Psoas muscle (tissue), 8 donors: ENCODE results near the gene KIAA1614. TPM values are rescaled to one million over a fixed set of nuclear protein-coding genes. Genes with fewer than 3 reads are reported as not detected.
A peak's percentile ranks its signal among the peaks of the same experiment; 100 is the strongest.
"Not testable (repeated sequence)": the region's sequence is repeated elsewhere in the genome, so short reads cannot be mapped to it uniquely, and the experiment has no call there.

Experiments used
- ATAC-seq, 4 donors: fragments of 200-7000 bp; cut with Tn5 transposase; one replicate each; pipeline ENCODE4 v1.9.1; 2020; ENCODE audit warnings: moderate library complexity in 3 of 4, mild to moderate bottlenecking in 2 of 4
- DNase-seq, 2 donors: peaks; one replicate each; pipeline ENCODE4 v3.0.0-alpha.2; 2020
- H3K27ac ChIP-seq: fragments of 200-600 bp; one replicate; pipeline ENCODE4 v1.8.0; 2022
- H3K27me3 ChIP-seq, 3 donors: fragments of 200-600 bp in 1 of 3; one replicate each; pipeline versions ENCODE4 v1.6.1 to v1.8.0; 2013 to 2022; ENCODE audit warnings: low read length in 2 of 3, mild to moderate bottlenecking in 2 of 3, moderate library complexity in 1 of 3; ENCODE audit not compliant: insufficient read depth in 3 of 3
- H3K36me3 ChIP-seq, 2 donors: fragments of 200-600 bp in 1 of 2; one replicate each; pipeline versions ENCODE4 v1.6.1 to v1.8.0; 2013 to 2022; ENCODE audit warnings: low read depth in 1 of 2, mild to moderate bottlenecking in 1 of 2, moderate library complexity in 1 of 2; ENCODE audit not compliant: insufficient read depth in 1 of 2
- H3K4me1 ChIP-seq: fragments of 200-600 bp; one replicate; pipeline ENCODE4 v1.8.0; 2022
- H3K4me3 ChIP-seq: fragments of 200-600 bp; one replicate; pipeline ENCODE4 v1.8.0; 2022; ENCODE audit warnings: mild to moderate bottlenecking
- H3K9me3 ChIP-seq: fragments of 200-600 bp; one replicate; pipeline ENCODE4 v1.8.0; 2022
- CTCF ChIP-seq: fragments of 200-600 bp; IDR thresholded peaks from one replicate; pipeline ENCODE4 v1.8.0; 2022; ENCODE audit warnings: antibody characterized with exemption
- WGBS, 3 donors: extraction: QIAGEN DNeasy Blood & Tissue Kit; methylation state at CpG; one replicate each; pipeline versions ENCODE4 v1.1.6 to v1.1.7; 2013; 5-methylcytosine and 5-hydroxymethylcytosine counted together
- intact Hi-C, 2 donors: fragments of 100-400 bp; cut with DNase I; formaldehyde crosslinking; loops; one replicate each; pipeline versions ENCODE4 v1.11.0 to v1.14.2; 2022
- polyA plus RNA-seq, 3 donors: library from polyadenylated mRNA; stranded (reverse); fragments of 200-250 nt; gene quantifications; one replicate each; pipeline ENCODE4 v1.2.3, GENCODE V29; 2013
- total RNA-seq, 4 donors: library from RNA; stranded (reverse); fragmentation: NEBNext Ultra II Directional in 2 of 4; extraction: Animal tissue kit (Norgen Biotek cat#: 25700) in 2 of 4; gene quantifications; one replicate each; pipeline versions ENCODE4 v1.2.1 to v1.2.4, GENCODE V29; 2021 to 2023
- donor health status: healthy with polysubstance abuse.
- donor health status: DM: no; HTN: no; CAD: no; lungs with moderate emphysema.
- donor health status: Bipolar disorder and iron deficiency.
- donor health status: healthy.
- donor health status: DM: yes; HTN: yes; CAD: no.
- donor health status: DM: no; HTN: no; CAD: no.
- donor health status: DM: no; HTN: no; CAD: no.
- donor health status: DM: yes; HTN: yes; CAD: no.

KIAA1614 gene
- total and polyA plus RNA-seq, 7 donors, result 0.45 to 1.6 (median 0.88) TPM

GRCh38 chr1:180956028-180956640 is 43.4 kb downstream of the KIAA1614 start:
- peak; percentile 41 to 71 (median 56) for ATAC-seq
- intact Hi-C loops, result loop anchor here in 1 of 2 donors (5.0 kb wide), 1 partner anchor 181 kb away; no protein-coding TSS in a partner anchor
- no peak for TF ChIP-seq CTCF
- WGBS, 3 donors, result 31 to 39% (median 33%) methylated on average over 8 of the region's 8 CpGs
- H3K36me3 ChIP-seq, result no peaks in the 10 kb centered on the region
- no peaks in the 10 kb centered on the region for H3K27me3 ChIP-seq
- peaks cover 39% of the 10 kb centered on the region for H3K4me1 ChIP-seq
- H3K9me3 ChIP-seq, result no peaks in the 10 kb centered on the region
- peak overlapping the region; percentile 71 for H3K27ac ChIP-seq
- no peak overlapping the region for H3K4me3 ChIP-seq
- DNase-seq, result peak in 1 of 2 donors; percentile 66

GRCh38 chr1:180959620-180960019 is 46.9 kb downstream of the KIAA1614 start:
- not testable (repeated sequence) for H3K4me3 ChIP-seq, ATAC-seq, H3K27me3 ChIP-seq, H3K27ac ChIP-seq, H3K9me3 ChIP-seq, H3K36me3 ChIP-seq, DNase-seq
- intact Hi-C loops, result loop anchor here in 1 of 2 donors (5.0 kb wide), 1 partner anchor 178 kb away; no protein-coding TSS in a partner anchor
- 89 to 100% (median 99%) methylated on average over 5 of the region's 5 CpGs for WGBS, 3 donors
- peaks cover 31% of the 10 kb centered on the region for H3K4me1 ChIP-seq

GRCh38 chr1:180961622-180962021 is 48.9 kb downstream of the KIAA1614 start:
- ATAC-seq (no peak), DNase-seq (no peak)
- Histone ChIP-seq H3K36me3 (no peaks in the 10 kb centered on the region), H3K9me3 (no peaks in the 10 kb centered on the region), H3K4me3 (no peak overlapping the region), H3K27ac (no peak overlapping the region), H3K27me3 (no peaks in the 10 kb centered on the region), H3K4me1 (peaks cover 12% of the 10 kb centered on the region)
- TF ChIP-seq CTCF, result no peak
- intact Hi-C loops, result no loop called here
- WGBS, 3 donors, result 43 to 69% (median 55%) methylated on average over 4 of the region's 4 CpGs

- intact Hi-C loops, result no loop called here
- H3K4me1 ChIP-seq, result peaks cover 14% of the 10 kb centered on the region
- no peak overlapping the region for H3K4me3 ChIP-seq
- DNase-seq (no peak), ATAC-seq (peak; percentile 51 to 66 (median 64))
- H3K27me3 ChIP-seq, result no peaks in the 10 kb centered on the region
- no peak for TF ChIP-seq CTCF
- no peak overlapping the region for H3K27ac ChIP-seq
- no peaks in the 10 kb centered on the region for H3K36me3 ChIP-seq
- 28 to 58% (median 37%) methylated on average over 4 of the region's 4 CpGs for WGBS, 3 donors
- H3K9me3 ChIP-seq, result no peaks in the 10 kb centered on the region
These were observed 49.5 kb downstream of the KIAA1614 start for GRCh38 chr1:180962178-180962577.

GRCh38 chr1:180964056-180964455 is 51.4 kb downstream of the KIAA1614 start:
- Histone ChIP-seq H3K4me1 (peaks cover 31% of the 10 kb centered on the region), H3K27me3 (no peaks in the 10 kb centered on the region), H3K9me3 (no peaks in the 10 kb centered on the region), H3K36me3 (no peaks in the 10 kb centered on the region), H3K27ac (no peak overlapping the region), H3K4me3 (no peak overlapping the region)
- DNase-seq (no peak), ATAC-seq (no peak)
- TF ChIP-seq CTCF, result no peak
- 90 to 91% (median 90%) methylated on average over 10 of the region's 10 CpGs for WGBS, 3 donors
- intact Hi-C loops, result no loop called here
